Measurements from ENCODE around the gene PITX2.

Gene PITX2

DNA sequence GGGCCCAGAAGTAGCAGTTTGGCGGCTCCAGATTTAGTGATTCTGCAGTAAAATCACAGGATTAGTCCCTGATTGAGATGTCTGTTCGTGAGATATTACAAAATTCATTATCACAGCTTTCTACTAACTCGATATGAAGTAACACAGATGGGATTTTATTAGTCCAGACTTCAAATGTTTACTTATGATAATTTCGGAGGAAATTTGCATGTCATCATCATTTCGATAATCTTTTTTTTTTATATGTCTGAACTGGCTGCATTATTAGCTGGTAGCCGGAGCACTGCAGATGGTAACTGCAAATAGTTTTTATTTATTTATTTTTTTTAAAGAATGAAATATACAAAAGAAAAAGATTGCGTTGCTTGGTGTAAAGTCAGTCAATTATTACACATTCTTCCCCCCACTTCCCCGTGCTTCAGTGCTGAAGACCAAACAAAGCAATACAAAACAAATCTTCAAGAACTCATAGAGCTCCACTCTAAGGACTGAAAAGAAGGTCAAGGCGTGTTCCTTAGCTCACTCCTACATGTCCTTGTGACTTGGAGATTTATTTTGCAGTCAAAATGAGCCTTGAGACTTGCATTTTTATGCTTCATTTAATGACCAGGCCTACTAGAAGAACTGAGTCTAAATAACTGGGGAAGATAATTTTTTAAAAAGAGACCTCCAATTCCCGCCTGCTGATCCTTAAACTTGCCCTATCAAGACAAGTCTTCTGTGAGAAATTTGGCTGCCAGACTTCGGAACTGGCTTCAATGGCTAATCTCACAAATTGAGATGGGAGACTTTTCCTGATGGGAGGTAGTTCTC lies 11.7 kb upstream of the PITX2 start:
- TF ChIP-seq, protein P1, sequence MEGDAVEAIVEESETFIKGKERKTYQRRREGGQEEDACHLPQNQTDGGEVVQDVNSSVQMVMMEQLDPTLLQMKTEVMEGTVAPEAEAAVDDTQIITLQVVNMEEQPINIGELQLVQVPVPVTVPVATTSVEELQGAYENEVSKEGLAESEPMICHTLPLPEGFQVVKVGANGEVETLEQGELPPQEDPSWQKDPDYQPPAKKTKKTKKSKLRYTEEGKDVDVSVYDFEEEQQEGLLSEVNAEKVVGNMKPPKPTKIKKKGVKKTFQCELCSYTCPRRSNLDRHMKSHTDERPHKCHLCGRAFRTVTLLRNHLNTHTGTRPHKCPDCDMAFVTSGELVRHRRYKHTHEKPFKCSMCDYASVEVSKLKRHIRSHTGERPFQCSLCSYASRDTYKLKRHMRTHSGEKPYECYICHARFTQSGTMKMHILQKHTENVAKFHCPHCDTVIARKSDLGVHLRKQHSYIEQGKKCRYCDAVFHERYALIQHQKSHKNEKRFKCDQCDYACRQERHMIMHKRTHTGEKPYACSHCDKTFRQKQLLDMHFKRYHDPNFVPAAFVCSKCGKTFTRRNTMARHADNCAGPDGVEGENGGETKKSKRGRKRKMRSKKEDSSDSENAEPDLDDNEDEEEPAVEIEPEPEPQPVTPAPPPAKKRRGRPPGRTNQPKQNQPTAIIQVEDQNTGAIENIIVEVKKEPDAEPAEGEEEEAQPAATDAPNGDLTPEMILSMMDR (IDR thresholded peaks at IDR 0.05; ENCODE audit: low read length): no peak
- no peak for TF ChIP-seq EZH2 (IDR thresholded peaks at IDR 0.05; ENCODE audit: borderline replicate concordance, low read length)
- H3K4me1 ChIP-seq (ENCODE audit: insufficient read depth, low read length, severe bottlenecking): no peaks in the 10 kb centered on the region
- no peaks in the 10 kb centered on the region for H3K9me2 ChIP-seq (ENCODE audit: low read depth, low read length)
- H3K36me3 ChIP-seq (ENCODE audit: insufficient read depth, low read length): no peaks in the 10 kb centered on the region; the same call in 1 of the 2 replicates
- H4K20me1 ChIP-seq (ENCODE audit: insufficient read depth, low read length): no peaks in the 10 kb centered on the region
- no peak overlapping the region for H3K9ac ChIP-seq (ENCODE audit: low read length)
- H3K4me2 ChIP-seq (ENCODE audit: low read length): no peak overlapping the region
- H3F3A ChIP-seq (ENCODE audit: insufficient read depth, low read length): no peaks in the 10 kb centered on the region
- no peak overlapping the region for H3K4me3 ChIP-seq (ENCODE audit: low read depth, low read length, poor library complexity, severe bottlenecking)
- 0 out of 2 replicates have a peak, but pooled peaks cover 6% of the 10 kb centered on the region for H3K9me3 ChIP-seq (ENCODE audit: low read length)
- H3K27me3 ChIP-seq (ENCODE audit: insufficient read depth, low read length): no peaks in the 10 kb centered on the region
- H2AFZ ChIP-seq (ENCODE audit: low read length): no peak overlapping the region
- H3K79me2 ChIP-seq (ENCODE audit: insufficient read depth, low read length): no peaks in the 10 kb centered on the region
- H3K27ac ChIP-seq (ENCODE audit: low read depth, low read length, poor library complexity, severe bottlenecking): no peak overlapping the region

DNA sequence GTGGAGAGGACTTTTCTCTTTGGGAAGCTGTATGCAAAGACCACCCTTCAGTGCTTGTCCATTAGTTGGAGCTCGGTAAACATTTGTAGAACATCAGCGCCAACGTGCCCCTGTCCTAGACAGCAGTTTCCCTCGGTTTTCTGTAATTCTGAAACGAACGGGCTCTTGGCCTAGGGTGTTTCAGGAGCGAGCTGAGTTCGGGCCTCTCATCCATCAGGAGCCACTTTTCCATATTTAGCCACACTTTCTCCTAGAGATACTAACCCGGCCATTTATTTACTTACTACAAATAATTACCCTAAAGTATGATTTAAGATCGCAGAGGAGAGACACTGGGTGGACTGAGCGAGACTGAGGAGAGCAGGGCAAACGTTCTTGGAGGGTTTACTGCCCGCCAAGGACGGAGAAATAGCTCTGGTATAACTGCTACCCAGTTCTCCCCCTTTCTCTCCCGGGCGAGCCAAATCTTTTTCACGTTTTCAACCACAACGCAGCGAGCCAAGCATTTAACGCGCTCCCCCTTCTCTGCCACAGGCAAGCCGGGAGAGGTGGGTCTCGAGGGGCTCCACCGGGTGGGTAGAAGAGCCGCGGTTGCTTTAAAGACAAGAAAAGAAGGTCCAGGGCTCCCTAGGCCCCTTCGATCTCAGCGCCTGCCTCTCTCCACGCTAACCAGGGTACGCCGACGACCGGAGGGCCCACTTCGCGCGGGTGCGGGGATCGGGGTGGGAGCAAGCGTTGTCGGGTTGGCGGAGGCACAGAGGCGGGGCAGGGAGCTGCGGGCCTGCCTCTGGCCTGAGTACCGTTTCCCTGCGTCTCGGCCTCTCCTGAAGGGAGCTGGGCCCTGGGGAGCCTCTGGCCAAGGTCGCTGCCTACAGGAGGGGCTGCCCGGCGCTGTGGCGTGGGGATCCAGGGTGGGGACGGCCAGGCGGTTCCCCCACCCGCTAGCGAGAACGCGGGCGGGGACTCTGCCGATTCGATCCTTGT lies 10.8 kb upstream of the PITX2 start:
- Histone ChIP-seq H3K79me2 (ENCODE audit: insufficient read depth, low read length) (no peaks in the 10 kb centered on the region), H3K9me2 (ENCODE audit: low read depth, low read length) (no peaks in the 10 kb centered on the region), H3K4me1 (ENCODE audit: insufficient read depth, low read length, severe bottlenecking) (no peaks in the 10 kb centered on the region), H3K9me3 (ENCODE audit: low read length) (0 out of 2 replicates have a peak, but pooled peaks cover 6% of the 10 kb centered on the region), H3K27ac (ENCODE audit: low read depth, low read length, poor library complexity, severe bottlenecking) (no peak overlapping the region), H3K27me3 (ENCODE audit: insufficient read depth, low read length) (0 out of 2 replicates have a peak, but pooled peaks cover under 1% of the 10 kb centered on the region), H2AFZ (ENCODE audit: low read length) (no peak overlapping the region), H3K4me2 (ENCODE audit: low read length) (no peak overlapping the region), H4K20me1 (ENCODE audit: insufficient read depth, low read length) (no peaks in the 10 kb centered on the region), H3K36me3 (ENCODE audit: insufficient read depth, low read length) (no peaks in the 10 kb centered on the region; the same call in 1 of the 2 replicates), H3K4me3 (ENCODE audit: low read depth, low read length, poor library complexity, severe bottlenecking) (no peak overlapping the region), H3K9ac (ENCODE audit: low read length) (no peak overlapping the region), H3F3A (ENCODE audit: insufficient read depth, low read length) (no peaks in the 10 kb centered on the region)
- TF ChIP-seq, protein P1 (IDR thresholded peaks at IDR 0.05; ENCODE audit: low read length): no peak
- TF ChIP-seq EZH2 (IDR thresholded peaks at IDR 0.05; ENCODE audit: borderline replicate concordance, low read length): no peak

DNA sequence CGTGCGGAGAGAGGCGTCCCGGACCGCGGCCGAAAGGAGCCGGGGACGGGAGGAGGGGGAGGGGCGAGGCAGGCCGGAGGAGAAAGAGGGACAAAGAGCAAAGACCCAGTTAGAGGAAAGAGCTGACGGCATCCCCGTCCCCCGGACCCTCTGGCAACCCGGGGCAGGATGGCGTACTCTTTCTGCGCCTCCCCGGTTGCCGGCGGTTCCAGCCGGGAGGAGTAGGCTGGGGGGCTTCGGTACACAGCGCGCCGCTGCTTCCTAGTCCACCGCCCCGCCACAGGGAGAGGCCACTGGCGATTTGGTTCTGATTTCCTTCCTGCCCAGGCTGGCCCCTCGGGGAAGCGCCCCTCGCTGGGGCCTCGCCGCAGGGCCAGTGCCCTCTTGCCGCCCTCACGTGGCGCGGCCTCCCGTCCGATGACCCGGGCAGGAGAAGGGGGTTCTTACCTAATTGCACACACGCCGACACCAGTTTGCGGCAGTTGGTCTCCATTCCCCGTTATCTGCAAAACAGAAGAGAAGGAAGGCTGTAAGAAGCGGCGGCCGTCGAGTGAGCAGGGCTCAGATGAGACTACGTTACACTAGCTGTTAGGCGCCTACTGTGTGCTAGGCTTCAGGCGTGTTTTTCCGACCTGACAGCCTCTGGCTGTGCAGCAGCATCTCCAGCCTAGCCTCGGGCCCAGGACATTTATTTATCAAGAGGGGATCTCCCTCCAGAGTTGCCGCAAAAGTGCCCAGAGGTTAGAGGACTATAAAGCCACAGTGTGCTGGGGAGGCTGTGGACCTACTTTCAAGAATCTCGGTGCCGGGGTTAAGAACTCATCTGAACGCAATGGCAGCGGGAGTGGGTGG lies 9.9 kb upstream of the PITX2 start:
- no peaks in the 10 kb centered on the region for H4K20me1 ChIP-seq (ENCODE audit: insufficient read depth, low read length)
- H3K4me1 ChIP-seq (ENCODE audit: insufficient read depth, low read length, severe bottlenecking): no peaks in the 10 kb centered on the region
- H3K9me2 ChIP-seq (ENCODE audit: low read depth, low read length): no peaks in the 10 kb centered on the region
- H3K27me3 ChIP-seq (ENCODE audit: insufficient read depth, low read length): 0 out of 2 replicates have a peak, but pooled peaks cover 8% of the 10 kb centered on the region
- H3K4me2 ChIP-seq (ENCODE audit: low read length): no peak overlapping the region
- TF ChIP-seq, protein P1 (IDR thresholded peaks at IDR 0.05; ENCODE audit: low read length): no peak
- no peak for TF ChIP-seq EZH2 (IDR thresholded peaks at IDR 0.05; ENCODE audit: borderline replicate concordance, low read length)
- H3K9me3 ChIP-seq (ENCODE audit: low read length): 0 out of 2 replicates have a peak, but pooled peaks cover 3% of the 10 kb centered on the region
- H3K9ac ChIP-seq (ENCODE audit: low read length): no peak overlapping the region
- no peak overlapping the region for H3K4me3 ChIP-seq (ENCODE audit: low read depth, low read length, poor library complexity, severe bottlenecking)
- H3K79me2 ChIP-seq (ENCODE audit: insufficient read depth, low read length): no peaks in the 10 kb centered on the region
- H3K27ac ChIP-seq (ENCODE audit: low read depth, low read length, poor library complexity, severe bottlenecking): no peak overlapping the region
- H3F3A ChIP-seq (ENCODE audit: insufficient read depth, low read length): no peaks in the 10 kb centered on the region
- H3K36me3 ChIP-seq (ENCODE audit: insufficient read depth, low read length): no peaks in the 10 kb centered on the region; the same call in 1 of the 2 replicates
- no peak overlapping the region for H2AFZ ChIP-seq (ENCODE audit: low read length)

All from OCI-LY1 (cell line).